A549 (cell line): Measurements from ENCODE around the gene BAG1.

ENCODE experiments used
- ATOH8 ChIP-seq: fragments of 250-450 bp; sonication (Bioruptor Pico); IDR thresholded peaks from 2 replicates; pipeline ENCODE4 v1.5.0; 2020; ENCODE audit warnings: low read depth, mild to moderate bottlenecking, moderate library complexity
- CBX2 ChIP-seq: fragments of 200-600 bp; sonication (generic); IDR thresholded peaks from 2 replicates; pipeline ENCODE4 v1.6.1; 2016; ENCODE audit warnings: low read depth, mild to moderate bottlenecking, borderline replicate concordance
- CTCF ChIP-seq: fragments of >200 bp; sonication (Bioruptor Twin); formaldehyde crosslinking; IDR thresholded peaks from 3 replicates; pipeline ENCODE4 v1.5.1; 2016
- EP300 ChIP-seq, 2 experiments: fragments of >200 bp; sonication (Bioruptor Twin); formaldehyde crosslinking; IDR thresholded peaks; 2 replicates in 1 of 2; 3 replicates in 1 of 2; pipeline ENCODE4 v1.6.1; 2016 to 2017
- HDAC2 ChIP-seq: fragments of 200-600 bp; sonication (generic); IDR thresholded peaks from 2 replicates; pipeline ENCODE4 v1.6.1; 2016
- HMGXB4 ChIP-seq: fragments of 250-450 bp; sonication (Bioruptor Pico); IDR thresholded peaks from 2 replicates; pipeline ENCODE4 v1.5.0; 2021; ENCODE audit warnings: mild to moderate bottlenecking, moderate library complexity, borderline replicate concordance
- HOXA7 ChIP-seq: fragments of 250-450 bp; sonication (Bioruptor Pico); IDR thresholded peaks from 2 replicates; pipeline ENCODE4 v1.5.0; 2020; ENCODE audit warnings: mild to moderate bottlenecking, moderate library complexity
- JUN ChIP-seq, 2 experiments: fragments of >200 bp; sonication (Bioruptor Twin); formaldehyde crosslinking; IDR thresholded peaks; 2 replicates in 1 of 2; 3 replicates in 1 of 2; pipeline ENCODE4 v1.6.1; 2016 to 2017
- MYC ChIP-seq: IDR thresholded peaks from 2 replicates; pipeline ENCODE4 v1.6.1; 2012; ENCODE audit warnings: mild to moderate bottlenecking, inconsistent platforms, low read length, improper control_type of control experiment, borderline replicate concordance
- NFE2L2 ChIP-seq: fragments of 150-350 bp; conservative IDR thresholded peaks from 2 replicates; pipeline ENCODE4 v1.6.1; 2014; ENCODE audit warnings: low read length
- POLR2A ChIP-seq: IDR thresholded peaks from 2 replicates; pipeline ENCODE4 v1.6.1; 2012; ENCODE audit warnings: mild to moderate bottlenecking, low read length
- SMC3 ChIP-seq: fragments of >200 bp; sonication (Bioruptor Twin); formaldehyde crosslinking; IDR thresholded peaks from 3 replicates; pipeline ENCODE4 v1.6.1; 2018; ENCODE audit warnings: inconsistent platforms
- TF ChIP-seq, protein P1 (sequence below): fragments of 200-600 bp; sonication (generic); IDR thresholded peaks from 2 replicates; pipeline ENCODE4 v1.6.1; 2016; ENCODE audit warnings: antibody characterized with exemption, mild to moderate bottlenecking, moderate library complexity

DNA sequence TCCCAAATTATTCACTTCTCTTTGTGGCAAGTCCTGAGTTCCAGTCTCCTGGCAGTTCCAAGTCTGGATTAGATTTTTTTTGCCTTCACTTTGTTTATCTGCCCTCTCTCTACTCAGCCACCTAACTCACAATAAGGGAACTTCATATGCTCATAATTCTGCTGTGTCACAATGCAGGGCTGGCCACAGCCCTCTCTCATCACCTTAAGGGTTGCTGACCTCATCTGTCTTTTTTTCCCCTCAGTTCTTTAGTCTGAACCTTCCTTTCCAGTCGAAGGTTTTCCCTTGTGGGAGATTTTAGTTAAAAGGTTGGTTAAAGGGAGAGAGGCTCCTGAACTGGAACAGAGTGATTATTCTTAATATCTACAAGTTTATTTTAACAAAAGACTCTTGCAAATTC lies 4.1 kb downstream of the BAG1 start:
- no peak for TF ChIP-seq CTCF
- TF ChIP-seq JUN (IDR thresholded peaks at IDR 0.05): no peak
- TF ChIP-seq HOXA7 (CRISPR knock-in tag): no peak
- TF ChIP-seq POLR2A: no peak
- TF ChIP-seq ATOH8 (CRISPR knock-in tag): no peak
- no peak for TF ChIP-seq NFE2L2
- no peak for TF ChIP-seq EP300 (IDR thresholded peaks at IDR 0.05)
- TF ChIP-seq SMC3: no peak
- TF ChIP-seq, protein P1, sequence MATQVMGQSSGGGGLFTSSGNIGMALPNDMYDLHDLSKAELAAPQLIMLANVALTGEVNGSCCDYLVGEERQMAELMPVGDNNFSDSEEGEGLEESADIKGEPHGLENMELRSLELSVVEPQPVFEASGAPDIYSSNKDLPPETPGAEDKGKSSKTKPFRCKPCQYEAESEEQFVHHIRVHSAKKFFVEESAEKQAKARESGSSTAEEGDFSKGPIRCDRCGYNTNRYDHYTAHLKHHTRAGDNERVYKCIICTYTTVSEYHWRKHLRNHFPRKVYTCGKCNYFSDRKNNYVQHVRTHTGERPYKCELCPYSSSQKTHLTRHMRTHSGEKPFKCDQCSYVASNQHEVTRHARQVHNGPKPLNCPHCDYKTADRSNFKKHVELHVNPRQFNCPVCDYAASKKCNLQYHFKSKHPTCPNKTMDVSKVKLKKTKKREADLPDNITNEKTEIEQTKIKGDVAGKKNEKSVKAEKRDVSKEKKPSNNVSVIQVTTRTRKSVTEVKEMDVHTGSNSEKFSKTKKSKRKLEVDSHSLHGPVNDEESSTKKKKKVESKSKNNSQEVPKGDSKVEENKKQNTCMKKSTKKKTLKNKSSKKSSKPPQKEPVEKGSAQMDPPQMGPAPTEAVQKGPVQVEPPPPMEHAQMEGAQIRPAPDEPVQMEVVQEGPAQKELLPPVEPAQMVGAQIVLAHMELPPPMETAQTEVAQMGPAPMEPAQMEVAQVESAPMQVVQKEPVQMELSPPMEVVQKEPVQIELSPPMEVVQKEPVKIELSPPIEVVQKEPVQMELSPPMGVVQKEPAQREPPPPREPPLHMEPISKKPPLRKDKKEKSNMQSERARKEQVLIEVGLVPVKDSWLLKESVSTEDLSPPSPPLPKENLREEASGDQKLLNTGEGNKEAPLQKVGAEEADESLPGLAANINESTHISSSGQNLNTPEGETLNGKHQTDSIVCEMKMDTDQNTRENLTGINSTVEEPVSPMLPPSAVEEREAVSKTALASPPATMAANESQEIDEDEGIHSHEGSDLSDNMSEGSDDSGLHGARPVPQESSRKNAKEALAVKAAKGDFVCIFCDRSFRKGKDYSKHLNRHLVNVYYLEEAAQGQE: no peak
- no peak for TF ChIP-seq CBX2
- TF ChIP-seq MYC: no peak
- TF ChIP-seq HDAC2: no peak
- no peak for TF ChIP-seq HMGXB4 (CRISPR knock-in tag)
